ENCODE results near the gene FFAR2.
"Not testable (repeated sequence)": the region's sequence is repeated elsewhere in the genome, so short reads cannot be mapped to it uniquely, and the experiment has no call there.

Gene FFAR2

DNA sequence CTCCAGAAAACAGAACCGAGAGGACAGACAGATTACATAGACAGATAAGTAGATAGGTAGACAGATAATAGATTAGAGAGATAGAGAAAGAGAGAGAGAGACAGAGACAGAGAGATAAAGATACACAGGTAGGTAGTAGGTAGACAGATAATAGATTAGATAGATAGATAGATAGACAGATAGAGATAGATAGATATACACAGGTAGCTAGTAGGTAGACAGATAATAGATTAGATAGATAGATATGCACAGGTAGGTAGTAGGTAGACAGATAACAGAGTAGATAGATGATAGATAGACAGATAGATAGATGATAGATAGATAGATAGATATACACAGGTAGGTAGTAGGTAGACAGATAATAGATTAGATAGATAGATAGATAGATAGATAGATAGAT is 10.1 kb downstream of the FFAR2 start:
- no peak for DNase-seq

DNA sequence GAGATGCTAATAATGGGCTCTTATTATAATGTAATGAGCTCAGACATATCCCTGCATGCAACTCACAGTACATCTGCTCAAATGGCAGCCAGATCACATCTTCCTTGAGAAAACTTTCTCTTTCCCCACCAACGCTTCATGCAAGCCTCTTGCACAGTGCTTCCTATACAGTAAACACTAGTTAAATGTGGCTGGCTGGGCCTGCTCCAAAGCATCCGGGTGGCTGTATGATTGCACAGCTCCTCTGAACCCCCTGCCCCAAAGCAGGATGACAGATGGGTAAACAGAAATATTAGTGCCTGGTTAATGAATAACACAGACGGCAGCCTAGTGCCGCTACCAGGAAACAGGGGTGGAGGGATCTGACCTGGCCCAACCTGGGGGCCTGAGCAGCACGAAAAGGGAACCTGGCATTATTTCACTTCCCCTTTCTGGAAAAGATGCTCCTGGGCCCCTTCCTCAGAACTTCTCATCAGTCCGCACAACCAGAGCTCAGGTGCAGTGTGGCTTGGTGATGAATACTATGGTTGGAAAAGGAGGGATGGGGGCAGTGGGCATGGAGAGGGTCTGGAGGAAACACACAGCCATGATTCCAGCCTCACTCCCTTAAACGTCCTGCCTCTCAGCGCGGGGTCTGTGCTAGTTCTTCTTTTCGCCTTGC is 10.8 kb downstream of the FFAR2 start:
- DNase-seq = no peak

DNA sequence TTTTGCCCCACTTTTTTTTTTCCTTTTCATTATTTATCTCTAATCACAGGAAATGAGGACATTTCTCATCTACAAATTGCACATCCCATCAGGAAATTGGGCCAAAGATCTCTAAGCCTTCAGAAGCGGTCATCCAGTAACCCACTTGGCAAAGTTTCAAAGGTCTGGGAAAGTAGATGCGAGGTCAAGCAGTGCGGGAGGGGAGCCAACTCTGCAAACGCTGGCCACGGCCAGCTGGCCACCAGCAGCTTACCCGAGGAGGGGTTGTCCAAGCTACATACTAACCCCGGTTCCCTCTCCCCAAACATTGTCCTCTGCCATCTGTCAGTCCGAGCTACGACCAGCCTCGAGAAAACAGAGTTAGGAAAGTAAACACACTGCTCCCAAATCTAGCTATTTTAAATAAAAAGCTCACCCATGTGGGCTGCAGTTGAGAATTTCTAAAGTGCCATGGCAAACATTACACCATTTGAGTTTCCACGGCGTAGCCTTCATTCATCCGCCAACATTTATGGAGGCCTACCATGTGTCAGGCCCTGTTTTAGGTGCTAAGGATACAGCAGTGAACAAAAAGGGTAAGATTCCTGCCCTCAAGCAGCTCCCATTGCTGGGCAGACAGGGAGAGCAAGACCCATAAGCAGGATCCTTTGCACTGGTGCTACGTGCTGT is 11.5 kb downstream of the FFAR2 start:
- no peak for DNase-seq

DNA sequence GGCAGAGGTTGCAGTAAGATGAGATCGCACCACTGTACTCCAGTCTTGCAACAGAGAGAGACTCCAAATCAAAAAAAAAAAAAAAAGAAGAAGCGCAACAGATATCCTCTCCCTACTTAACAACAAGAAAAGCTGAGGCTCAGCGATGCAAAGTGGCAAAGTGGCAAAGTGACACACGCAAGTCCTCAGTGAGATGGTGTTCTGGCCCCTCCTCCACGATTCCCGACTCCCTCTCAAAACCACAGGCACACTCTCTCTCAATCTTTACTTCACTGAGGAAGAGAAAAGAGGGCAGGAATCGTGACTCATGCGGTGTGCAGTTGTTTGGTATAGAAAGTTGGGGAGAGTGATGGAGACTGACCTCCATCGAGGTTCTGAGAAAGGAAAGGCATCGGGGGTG is 12.6 kb downstream of the FFAR2 start:
- DNase-seq = peak; percentile 11

DNA sequence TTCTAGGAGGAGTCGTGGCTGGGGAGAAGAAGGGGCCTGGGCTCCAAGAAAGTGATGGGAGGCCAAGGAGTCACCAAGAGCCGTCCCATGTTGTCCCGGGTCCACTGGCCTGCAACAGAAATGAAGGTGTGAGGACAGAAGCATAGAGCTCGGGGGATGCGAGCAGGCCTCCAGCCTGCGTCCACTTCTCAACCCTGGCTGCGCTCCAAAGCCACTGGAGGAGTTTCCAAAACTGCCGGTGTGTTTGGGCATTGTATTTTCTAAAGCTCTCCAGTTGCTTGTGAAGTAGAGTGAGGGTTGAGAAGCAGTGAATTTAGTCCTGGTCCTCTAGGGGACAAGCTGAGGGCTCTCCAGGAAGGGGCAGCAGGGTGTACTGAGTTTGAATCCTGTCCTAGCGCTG is 13.0 kb downstream of the FFAR2 start:
- DNase-seq = no peak

DNA sequence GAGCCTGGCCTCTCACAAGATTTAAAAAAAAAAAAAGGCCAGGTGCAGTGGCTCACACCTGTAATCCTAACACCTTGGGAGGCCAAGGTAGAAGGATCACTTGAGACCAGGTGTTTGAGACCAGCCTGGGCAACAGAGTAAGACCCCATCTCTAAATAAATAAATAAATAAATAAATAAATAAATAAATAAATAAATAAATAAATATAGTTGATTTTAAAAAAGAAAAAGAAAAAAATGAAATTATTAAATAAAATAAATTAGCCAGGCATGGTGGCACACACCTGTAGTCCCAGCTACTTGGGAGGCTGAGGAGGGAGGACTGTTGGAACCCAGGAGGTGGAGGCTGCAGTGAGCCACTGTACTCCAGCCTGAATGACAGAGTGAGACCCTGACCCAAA is 13.7 kb downstream of the FFAR2 start:
- not testable (repeated sequence) for DNase-seq

DNA sequence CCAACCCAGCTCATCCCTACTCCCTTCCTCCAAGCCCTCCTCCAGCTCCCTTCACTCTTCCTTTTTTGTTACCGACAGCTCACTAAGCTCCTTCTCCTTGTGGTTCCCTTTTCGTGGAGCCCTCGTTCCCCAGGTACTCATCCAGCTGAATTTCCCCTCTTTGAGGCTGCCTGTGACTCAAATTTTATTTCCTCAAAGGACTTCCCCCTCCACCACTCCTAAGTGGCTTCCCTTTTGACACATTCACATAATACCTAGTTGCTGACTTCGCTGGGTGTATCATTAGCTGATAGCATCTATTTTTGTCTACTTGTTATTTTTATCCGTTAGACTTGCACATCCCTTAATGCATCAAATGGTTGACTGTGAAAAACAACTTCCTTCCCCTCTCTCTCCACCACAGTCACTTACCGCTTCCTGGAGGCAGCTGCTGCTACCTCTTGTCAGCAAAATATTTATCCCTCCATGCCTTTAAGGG is 14.5 kb downstream of the FFAR2 start:
- peak; percentile 56 for DNase-seq

DNA sequence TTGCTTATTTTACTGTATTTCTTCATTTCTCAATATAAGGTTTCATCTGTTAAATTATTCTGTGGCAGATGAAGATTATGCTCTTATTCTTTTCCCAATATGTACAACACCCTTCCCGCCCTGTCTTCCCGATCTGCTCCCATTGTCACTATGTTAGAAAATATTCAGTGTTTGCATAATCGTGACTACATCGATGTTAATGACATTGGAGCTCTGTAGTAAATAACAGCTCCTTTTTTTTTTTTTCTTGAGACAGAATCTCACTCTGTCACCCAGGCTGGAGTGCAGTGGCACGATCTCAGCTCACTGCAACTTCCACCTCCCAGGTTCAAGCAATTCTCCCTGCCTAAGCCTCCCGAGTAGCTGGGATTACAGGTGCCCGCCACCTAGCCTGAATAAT is 14.9 kb downstream of the FFAR2 start:
- not testable (repeated sequence) for DNase-seq

DNA sequence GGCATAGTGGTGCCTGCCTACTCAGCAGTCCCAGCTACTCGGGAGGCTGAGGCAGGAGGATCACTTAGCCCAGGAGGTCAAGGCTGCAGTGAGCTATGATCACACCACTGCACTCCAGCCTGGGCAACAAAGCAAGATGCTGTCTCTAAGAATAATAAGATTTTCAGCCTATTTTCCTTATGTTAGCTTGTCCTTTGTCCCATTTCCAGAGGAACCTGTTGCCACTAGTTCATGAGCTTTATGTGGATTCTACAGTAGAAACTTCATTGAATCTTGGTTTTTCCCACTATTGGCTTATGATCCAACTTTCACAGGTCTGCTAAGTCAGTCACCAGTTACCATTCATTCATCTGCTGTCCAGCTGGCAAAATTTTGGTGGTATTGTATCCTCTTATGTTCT is 18.2 kb downstream of the FFAR2 start:
- no peak for DNase-seq

DNA sequence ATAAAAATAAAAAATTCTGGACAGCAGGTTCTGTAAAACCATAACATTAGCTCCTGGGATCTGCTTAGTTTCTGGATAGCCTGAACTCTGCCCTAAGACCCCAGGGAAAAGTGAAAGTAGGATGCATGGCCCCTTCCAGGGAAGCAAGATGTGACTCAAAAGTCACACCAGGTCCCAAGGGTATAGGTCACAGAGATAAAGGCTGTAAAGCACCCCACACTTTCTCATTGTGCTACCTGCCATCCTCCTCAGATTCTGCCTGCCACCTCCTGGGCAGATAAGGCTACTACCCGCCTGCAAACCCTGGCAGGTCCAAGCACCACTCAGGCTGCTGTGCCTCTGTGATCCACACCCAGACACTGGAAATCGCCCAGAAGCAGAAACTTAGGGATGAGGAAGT is 20.6 kb downstream of the FFAR2 start:
- peak; percentile 68 for DNase-seq

DNA sequence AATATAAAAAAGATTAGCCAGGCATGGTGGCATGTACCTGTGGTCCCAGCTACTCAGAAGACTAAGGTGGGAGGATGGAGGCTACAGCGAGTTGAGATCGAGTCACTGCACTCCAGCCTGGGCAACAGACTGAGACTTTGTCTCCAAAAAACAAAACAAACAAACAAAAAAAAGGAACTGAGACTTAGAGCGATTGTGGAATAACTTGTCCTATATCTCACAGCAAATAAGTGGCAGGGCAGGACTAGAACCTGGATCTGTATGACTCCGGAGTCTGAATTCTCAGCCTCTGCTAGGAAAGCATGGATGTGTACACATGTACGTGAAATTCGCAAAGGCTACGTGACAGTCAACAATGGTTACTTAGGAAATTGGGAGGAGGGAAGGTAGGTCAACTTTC is 22.1 kb downstream of the FFAR2 start:
- DNase-seq = no peak

DNA sequence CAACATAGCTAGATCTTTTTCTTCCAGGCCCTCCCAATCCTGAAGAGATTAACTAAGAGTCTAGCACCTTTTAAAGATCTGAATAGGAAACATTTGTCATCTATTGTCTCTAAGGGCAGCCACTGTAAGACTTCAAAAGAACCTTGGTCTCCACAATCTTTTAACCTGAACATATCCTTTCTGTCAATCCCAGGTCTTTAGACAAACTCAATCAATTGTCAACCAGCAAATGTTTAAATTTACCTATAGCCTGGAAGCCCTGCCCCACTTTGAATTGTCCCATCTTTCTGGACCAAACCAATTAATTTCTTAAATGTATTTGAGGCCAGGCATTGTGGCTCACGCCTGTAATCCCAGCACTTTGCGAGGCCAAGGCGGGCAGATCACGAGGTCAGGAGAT is 23.0 kb downstream of the FFAR2 start:
- not testable (repeated sequence) for DNase-seq

DNA sequence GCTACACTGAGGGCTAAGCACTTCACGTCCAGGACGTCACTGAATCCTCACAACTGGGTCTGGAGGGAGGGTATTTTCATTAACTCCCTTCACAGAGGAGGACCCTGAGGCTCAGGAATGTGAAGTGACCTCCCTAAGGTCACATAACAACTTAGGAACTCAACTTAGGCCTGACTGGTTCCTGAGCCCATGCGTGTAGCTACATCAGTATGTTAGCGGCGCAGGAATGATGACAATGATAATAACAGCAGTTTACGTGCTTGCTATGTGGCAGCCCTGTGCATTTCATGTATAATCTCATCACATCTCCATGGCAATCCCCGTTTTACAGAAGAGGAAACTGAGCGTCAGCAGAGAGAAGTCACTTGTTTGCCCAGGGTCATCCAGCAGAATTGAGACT is 23.9 kb downstream of the FFAR2 start:
- no peak for DNase-seq

DNA sequence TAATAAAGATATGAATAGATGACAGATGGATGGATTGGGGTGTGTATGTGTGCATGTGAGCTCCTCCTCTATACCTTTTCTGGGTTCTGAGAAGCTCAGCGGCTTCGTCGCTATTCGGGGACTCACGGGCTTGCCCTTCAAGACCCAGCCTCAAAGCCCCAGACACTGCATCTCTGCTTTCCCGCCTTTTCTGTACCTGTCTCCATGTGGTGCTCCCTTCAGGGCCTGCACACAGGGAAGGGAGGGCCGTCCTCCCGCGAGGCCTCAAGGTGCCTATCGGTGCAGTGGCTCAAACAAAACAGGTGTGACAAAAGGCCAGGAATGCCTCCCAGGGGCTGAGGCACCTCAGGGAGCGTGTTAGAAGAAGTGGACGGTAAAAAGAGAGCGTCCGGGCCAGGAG is 26.0 kb downstream of the FFAR2 start:
- DNase-seq = no peak

DNA sequence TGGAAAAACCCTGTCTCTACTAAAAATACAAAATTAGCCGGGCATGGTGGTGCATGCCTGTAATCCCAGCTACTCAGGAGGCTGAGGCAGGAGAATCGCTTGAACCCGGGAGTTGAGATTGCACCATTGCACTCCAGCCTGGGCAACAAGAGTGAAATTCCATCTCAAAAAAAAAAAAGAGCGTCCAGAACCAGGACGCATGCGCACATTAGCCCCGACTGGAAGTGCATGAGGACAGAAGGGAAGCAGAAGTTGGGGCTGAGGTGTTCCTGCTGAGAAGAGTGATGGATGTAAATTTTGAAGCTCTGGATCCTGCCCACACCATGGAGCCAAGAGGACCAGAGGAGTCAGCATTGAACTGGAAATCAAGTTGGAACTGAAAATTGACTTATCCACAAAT is 26.5 kb downstream of the FFAR2 start:
- DNase-seq = not testable (repeated sequence)

DNA sequence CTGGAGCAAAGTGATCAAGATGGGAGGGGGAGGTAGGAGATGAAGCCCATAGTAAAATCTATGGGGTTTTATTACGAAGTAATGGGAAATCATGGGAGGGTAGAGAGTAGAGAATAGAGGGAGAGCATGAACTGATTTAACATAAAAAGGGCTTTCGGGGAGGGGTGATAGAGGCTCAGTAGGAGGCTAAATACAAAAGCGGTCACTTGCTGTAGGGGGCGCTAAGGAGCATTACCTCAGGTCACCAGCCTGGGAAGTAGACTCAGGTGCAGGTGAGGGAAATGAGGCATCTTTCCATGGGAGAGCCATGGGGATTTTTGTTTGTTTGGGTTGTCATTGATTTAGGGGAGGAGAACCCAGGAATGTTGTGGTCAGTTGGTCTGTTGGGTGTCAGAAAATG is 28.1 kb downstream of the FFAR2 start:
- DNase-seq = peak; percentile 14

DNA sequence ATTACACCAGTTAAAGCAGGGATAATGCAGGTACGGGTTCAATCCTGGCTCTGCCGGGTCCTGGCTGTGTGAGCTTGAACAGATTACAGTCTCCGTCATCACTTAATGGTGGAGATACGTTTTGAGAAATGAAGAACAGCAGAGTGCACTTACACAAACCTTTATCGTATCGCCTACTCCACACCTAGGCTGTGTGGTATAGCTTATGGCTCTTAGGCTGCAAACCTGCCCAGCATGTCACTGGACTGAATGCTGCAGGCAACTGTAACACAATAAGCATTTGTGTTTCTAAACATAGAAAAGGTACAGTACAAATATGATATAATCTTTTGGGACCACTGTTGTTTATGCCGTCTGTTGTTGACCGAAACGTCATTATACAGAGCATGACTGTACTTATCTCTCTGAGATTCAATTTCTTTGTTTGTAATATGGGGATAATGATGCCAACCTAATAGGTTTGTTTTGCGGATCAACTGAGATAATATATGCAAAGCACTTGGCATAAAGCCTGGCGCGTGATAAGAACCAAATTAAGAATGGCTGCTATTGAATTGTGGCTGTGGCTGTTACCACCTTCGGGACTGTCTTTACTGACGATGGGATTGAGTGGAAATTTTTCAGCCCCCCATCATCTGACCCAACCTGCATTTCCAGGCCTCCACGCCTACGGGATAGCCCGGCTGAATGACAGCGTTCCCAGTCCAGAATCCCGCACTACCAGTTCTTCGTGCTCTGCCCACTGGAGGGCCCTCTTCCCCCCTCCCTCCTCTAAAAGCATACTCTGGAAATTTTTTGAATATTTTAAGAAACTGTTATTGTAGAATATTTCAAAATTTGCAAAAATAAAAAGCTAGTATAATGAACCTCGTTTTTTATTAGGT is 31.0 kb downstream of the FFAR2 start:
- no peak for DNase-seq

DNA sequence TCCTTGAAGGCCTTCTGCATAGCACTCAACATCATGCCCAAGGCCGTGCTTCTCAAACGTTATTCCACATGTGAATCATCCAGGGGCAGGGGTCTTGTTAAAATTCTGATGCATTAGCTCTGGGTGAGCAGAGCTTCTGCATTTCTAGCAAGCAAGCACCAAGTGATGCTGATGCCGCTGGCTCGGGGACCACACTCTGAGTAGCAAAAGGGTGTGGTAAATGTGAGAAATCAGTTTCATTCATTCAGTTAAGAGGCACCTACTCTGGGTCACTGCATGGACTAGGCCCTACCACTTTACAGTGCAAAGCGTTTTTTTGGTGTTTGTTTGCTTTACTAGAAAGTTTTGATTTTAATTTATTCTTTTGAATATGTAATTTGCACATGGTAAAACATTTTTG is 35.0 kb downstream of the FFAR2 start:
- DNase-seq = no peak

DNA sequence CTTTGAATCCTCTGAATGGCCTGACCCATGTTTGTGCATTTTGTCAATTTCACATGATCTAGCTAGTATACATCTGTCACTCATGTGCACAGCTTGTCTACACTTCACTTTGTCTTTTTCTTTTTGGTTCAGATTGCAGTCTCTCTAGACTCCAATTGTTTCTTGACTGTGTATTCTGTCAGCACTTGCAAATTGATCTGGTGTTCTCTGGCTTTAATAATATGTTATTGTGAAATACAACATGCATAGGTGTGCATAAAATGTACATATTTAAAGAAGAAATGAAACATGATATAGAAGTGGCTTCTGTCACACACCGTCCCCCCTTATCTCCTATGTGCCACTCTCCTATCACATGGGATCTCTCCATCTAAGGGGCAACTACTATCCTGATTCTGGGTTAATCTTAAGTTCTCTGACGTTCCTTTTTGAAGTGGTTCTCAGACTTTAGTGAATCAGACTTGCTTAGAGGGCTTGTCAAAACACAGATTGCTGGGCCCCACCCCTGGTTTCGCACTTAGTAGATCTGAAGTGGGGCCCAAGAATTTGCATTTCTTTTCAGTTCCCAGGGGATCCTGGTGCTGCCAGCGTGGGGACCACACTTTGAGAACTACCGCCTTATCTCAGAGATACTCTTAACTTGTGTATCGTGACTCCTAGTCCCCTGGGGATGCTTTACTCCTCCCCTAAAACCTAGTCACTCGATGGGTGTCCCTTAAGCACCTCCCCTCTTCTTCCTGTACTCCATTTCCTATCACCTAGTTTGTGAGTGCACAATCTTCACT is 36.4 kb downstream of the FFAR2 start:
- DNase-seq = no peak

DNA sequence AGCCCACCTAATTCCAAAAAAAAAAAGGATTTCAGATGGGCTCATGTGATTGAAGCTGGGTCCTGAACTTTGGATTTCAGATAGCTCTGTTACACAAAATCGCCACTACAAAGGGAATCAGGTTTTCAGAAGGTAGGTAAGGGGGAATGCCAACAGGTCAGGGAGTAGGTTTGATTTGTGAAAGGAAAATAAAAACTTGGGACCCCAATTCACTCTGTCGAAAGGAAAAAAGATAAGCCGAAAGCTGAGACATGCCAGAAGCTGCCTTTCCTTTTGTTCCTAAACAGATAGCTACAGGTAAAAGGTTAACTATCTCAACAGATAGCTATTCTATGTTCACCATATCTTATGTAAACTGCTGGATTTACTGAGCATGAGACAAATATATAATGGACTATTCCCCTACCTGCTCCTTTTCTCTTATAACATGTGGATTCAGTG is 38.2 kb downstream of the FFAR2 start:
- DNase-seq = no peak

DNA sequence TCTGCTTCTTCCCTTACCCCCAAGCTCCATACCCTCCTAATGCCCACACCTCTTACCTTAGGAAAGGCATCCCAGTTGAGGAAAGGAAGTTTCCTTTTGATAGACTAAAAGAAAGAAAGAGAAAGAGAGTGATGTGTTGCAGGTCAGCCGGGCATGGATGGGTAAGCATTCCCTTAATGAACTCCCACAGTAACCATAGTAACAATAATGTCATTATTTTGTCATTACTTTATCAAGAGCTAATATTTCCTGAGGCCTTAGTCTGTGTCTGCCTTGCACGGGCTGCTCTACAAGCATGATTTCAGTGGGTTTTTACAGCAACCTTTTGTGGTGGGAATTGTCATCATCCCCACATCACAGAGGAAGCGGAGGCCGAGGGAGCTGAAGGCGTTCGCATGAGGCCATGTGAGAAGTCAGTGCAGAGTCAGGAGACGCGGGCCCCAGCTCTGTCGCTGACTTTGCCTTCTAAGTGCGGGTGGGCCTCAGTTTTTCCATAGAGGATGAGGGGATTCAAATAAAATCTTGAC is 39.7 kb downstream of the FFAR2 start:
- no peak for DNase-seq

DNA sequence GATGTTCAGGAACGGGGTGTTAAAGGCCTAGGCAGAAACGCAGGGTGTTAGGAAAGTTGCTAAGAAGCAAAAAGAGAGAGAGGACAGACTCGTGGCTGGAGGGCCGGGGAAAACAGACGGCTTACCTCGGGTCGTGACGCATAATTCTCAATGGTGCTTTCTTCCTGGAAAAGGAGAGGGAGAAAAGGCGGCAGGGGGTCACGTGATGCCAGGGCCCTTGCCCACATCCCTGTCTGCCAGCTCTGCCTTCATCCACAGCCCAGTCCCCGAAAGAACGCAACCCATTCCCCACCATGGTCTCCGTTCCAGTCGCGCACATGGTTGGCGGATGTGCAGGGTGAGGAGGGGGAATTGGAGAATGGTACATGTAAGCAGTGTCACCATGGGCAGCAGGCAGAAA is 40.6 kb downstream of the FFAR2 start:
- no peak for DNase-seq

DNA sequence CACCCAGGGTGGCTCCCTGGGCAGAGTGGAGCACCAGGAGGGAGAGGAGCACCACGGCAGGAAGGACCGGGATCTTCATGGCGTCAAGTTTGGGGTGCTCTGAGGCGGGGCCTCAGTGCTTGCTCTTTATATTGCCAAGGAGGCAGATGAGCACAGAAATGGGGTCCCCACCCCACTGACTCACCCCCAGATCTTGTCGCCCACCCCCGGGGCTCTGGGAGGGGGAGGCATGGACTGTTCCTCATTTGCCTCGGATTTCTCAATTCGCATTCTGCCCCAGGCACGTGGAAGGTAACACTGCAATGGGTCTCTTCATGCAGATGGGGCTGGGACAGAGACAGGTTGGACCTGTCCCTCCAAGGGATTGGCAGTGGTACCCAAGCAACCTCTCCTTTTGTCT is 42.3 kb downstream of the FFAR2 start, which contains the start of gene KRTDAP:
TSS of gene KRTDAP (minus strand) at position 101 of the 400 bp plus-strand sequence. CDS start at position 79, 22 bp downstream.
- DNase-seq = no peak
